GM12878 (cell line): Measurements from ENCODE around the gene UBAP2.

Experiments
- BHLHE40 ChIP-seq, 2 experiments: fragments of 450-650 bp in 1 of 2; IDR thresholded peaks; 2 replicates each; pipeline ENCODE4 v1.6.1; 2011 to 2017; ENCODE audit warnings: low read depth in 2 of 2, borderline replicate concordance in 1 of 2, improper control_type of control experiment in 1 of 2, low read length in 1 of 2, mild to moderate bottlenecking in 1 of 2
- BRCA1 ChIP-seq: IDR thresholded peaks from 2 replicates; pipeline ENCODE4 v1.6.1; 2011; ENCODE audit warnings: low read depth, low read length, improper control_type of control experiment
- NFYB ChIP-seq: IDR thresholded peaks from 2 replicates; pipeline ENCODE4 v1.6.1; 2011; ENCODE audit warnings: low read depth, mild to moderate bottlenecking, low read length, improper control_type of control experiment, moderate library complexity; ENCODE audit not compliant: insufficient read depth
- REST ChIP-seq: IDR thresholded peaks from 2 replicates; pipeline ENCODE4 v1.6.1; 2012; ENCODE audit warnings: mild to moderate bottlenecking, low read depth, low read length
- ZBTB33 ChIP-seq: fragments of 450-650 bp; IDR thresholded peaks from 2 replicates; pipeline ENCODE4 v1.6.1; 2017; ENCODE audit warnings: mild to moderate bottlenecking
- TF ChIP-seq, protein P1 (sequence below), 3 experiments: IDR thresholded peaks in 2 of 3; conservative IDR thresholded peaks in 1 of 3; 2 replicates each; pipeline ENCODE4 v1.5.1; 2011; ENCODE audit warnings: low read depth in 3 of 3, low read length in 3 of 3, mild to moderate bottlenecking in 3 of 3, control low read depth in 2 of 3, moderate library complexity in 2 of 3, inconsistent platforms in 1 of 3, mixed read lengths in 1 of 3; ENCODE audit not compliant: control insufficient read depth in 2 of 3, insufficient read depth in 1 of 3; ENCODE audit errors: extremely low read depth in 1 of 3
- TF ChIP-seq, protein P2 (sequence below): IDR thresholded peaks from 2 replicates; pipeline ENCODE4 v1.6.1; 2011; ENCODE audit warnings: mild to moderate bottlenecking, low read depth, low read length, moderate library complexity; ENCODE audit not compliant: insufficient replicate concordance

DNA sequence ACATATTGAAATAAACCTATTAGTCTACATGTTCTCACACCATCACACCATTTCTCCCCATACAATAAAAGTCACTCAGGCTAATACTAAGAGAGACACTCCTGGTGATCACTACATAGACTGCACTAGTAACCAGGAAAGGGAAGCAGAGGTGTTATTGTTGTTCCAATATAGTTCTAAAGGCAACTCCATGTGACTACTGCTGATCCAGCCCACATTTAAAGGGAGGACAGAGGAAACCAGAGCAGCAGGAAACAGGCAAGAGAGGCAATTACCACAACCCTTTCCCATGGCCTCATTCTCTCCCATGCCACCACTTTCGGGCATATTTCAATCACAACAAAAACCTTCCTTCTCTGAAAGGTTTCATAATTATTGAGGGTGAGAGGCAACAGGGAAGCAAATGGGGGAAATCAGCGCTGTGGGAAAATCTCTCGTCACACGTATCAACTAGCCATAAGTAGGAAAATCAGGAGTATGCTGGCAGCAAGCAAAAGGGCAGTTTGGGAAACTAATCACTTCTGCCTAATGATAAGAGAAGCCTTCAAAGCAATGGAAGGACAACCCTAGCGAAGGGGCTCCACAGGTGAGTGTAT lies 1.8 kb downstream of the UBAP2 start:
- TF ChIP-seq, protein P1, sequence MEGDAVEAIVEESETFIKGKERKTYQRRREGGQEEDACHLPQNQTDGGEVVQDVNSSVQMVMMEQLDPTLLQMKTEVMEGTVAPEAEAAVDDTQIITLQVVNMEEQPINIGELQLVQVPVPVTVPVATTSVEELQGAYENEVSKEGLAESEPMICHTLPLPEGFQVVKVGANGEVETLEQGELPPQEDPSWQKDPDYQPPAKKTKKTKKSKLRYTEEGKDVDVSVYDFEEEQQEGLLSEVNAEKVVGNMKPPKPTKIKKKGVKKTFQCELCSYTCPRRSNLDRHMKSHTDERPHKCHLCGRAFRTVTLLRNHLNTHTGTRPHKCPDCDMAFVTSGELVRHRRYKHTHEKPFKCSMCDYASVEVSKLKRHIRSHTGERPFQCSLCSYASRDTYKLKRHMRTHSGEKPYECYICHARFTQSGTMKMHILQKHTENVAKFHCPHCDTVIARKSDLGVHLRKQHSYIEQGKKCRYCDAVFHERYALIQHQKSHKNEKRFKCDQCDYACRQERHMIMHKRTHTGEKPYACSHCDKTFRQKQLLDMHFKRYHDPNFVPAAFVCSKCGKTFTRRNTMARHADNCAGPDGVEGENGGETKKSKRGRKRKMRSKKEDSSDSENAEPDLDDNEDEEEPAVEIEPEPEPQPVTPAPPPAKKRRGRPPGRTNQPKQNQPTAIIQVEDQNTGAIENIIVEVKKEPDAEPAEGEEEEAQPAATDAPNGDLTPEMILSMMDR (IDR thresholded peaks at IDR 0.05 in 2 of 3, conservative IDR thresholded peaks at IDR 0.05 in 1 of 3; ENCODE audit: control insufficient read depth in 2 of 3, extremely low read depth in 1 of 3, insufficient read depth in 1 of 3, low read depth in 3 of 3, low read length in 3 of 3) = no peak
- TF ChIP-seq BHLHE40 (IDR thresholded peaks at IDR 0.05; ENCODE audit: borderline replicate concordance in 1 of 2, low read depth in 2 of 2, low read length in 1 of 2) = no peak
- TF ChIP-seq ZBTB33 = no peak
- no peak for TF ChIP-seq REST
- TF ChIP-seq BRCA1 = no peak
- TF ChIP-seq, protein P2, sequence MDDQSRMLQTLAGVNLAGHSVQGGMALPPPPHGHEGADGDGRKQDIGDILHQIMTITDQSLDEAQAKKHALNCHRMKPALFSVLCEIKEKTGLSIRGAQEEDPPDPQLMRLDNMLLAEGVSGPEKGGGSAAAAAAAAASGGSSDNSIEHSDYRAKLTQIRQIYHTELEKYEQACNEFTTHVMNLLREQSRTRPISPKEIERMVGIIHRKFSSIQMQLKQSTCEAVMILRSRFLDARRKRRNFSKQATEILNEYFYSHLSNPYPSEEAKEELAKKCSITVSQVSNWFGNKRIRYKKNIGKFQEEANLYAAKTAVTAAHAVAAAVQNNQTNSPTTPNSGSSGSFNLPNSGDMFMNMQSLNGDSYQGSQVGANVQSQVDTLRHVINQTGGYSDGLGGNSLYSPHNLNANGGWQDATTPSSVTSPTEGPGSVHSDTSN = no peak
- TF ChIP-seq NFYB = no peak
